NB4 (cell line): ENCODE measurements around the gene LYST.

Source experiments
- CTCF ChIP-seq: IDR thresholded peaks from one replicate; pipeline ENCODE4 v1.5.1; 2012; ENCODE audit warnings: low read depth, low read length
- MAX ChIP-seq: IDR thresholded peaks from 2 replicates; pipeline ENCODE4 v1.6.1; 2011; ENCODE audit warnings: low read depth, low read length

GRCh38 chr1:235861857-235862256, 4.8 kb downstream of the LYST start:
- TF ChIP-seq MAX (no peak), CTCF (no peak)
